Fibroblast of villous mesenchyme (primary cell): ENCODE measurements around the gene CLDN19. TPM values are rescaled to one million over a fixed set of nuclear protein-coding genes. Genes with fewer than 3 reads are reported as not detected.

Experiments
- DNase-seq: peaks from one replicate; pipeline ENCODE4 v3.0.0-alpha.2; 2010; ENCODE audit warnings: low read depth
- H3K4me3 ChIP-seq: 2 replicates; pipeline ENCODE4 v1.5.1; 2011; ENCODE audit warnings: low read depth, mild to moderate bottlenecking, low read length
- total RNA-seq: library from RNA; depleted of rRNA; stranded (reverse); fragments of >200 nt; gene quantifications from 2 replicates; pipeline ENCODE4 v1.2.3, GENCODE V29; 2012
- TF ChIP-seq, protein P1 (sequence below): IDR thresholded peaks from 2 replicates; pipeline ENCODE4 v1.5.1; 2012; ENCODE audit warnings: low read depth, mild to moderate bottlenecking, low read length; ENCODE audit not compliant: insufficient read depth

Gene CLDN19
- total RNA-seq, 1 donor: not detected

DNA sequence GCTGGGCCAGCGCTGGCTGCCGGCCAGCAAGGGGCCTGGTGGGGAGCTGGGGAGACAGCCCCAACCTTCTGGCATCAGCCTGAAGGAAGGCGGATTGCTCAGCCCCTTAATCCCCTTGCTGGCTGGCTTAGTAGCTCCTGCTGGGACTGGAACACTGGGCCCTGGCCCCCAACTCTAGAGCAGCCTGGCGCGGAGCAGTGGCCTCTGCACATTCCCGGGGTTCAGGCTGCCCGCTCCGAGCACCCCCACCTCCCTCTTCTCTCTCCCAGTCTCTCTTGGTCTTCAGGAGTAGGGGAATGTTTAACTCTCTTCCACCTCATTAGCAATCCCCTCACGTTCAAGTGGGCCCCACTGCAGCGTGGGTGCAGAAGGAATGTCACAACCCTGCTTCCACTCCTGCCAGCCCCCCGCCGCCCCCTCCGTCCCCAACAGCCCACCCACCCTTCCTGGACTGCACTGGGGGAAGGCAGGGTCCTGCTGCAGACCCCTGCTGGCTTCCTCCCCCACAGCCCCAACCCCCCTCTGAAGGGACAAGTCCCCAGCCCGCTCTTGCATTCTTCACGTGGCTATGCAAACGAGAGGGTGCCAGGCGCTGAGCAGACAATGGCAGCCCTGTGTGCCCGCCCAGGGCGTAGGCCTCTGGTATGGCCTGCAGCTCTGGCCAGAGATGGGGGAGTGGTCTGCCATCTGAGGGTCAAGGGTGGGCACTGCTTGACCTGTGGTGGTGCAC lies 980 bp upstream of the CLDN19 start:
- TF ChIP-seq, protein P1, sequence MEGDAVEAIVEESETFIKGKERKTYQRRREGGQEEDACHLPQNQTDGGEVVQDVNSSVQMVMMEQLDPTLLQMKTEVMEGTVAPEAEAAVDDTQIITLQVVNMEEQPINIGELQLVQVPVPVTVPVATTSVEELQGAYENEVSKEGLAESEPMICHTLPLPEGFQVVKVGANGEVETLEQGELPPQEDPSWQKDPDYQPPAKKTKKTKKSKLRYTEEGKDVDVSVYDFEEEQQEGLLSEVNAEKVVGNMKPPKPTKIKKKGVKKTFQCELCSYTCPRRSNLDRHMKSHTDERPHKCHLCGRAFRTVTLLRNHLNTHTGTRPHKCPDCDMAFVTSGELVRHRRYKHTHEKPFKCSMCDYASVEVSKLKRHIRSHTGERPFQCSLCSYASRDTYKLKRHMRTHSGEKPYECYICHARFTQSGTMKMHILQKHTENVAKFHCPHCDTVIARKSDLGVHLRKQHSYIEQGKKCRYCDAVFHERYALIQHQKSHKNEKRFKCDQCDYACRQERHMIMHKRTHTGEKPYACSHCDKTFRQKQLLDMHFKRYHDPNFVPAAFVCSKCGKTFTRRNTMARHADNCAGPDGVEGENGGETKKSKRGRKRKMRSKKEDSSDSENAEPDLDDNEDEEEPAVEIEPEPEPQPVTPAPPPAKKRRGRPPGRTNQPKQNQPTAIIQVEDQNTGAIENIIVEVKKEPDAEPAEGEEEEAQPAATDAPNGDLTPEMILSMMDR: no peak
- DNase-seq: no peak
- H3K4me3 ChIP-seq: no peak overlapping the region

DNA sequence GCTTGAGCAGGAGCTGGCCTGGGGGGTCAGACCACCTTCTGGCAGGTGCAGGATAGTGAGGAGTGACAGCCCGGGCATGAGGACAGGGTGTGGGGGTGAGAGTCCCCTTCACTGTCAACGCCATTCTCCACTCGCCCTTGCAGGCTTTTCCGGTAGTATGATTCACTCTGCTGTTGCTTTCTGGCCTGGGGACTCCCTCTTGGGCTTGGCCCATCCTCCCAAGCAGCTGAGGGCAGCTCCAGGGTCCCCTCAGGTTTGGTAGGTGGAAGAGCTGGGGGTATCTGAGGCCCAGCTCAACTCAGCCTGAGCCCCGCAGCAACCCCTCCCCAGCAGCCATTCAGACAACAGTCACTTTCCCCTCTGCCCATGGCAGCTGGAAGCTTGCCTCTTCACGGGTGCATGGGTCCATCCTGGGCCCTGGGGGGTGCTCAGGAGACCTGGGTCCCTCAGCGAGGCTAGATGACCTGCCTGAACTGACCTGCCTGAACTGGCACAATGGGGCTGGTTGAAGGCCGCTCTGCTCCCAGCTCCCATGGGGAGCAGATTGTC lies 1.3 kb downstream of the CLDN19 start:
- DNase-seq: no peak
- H3K4me3 ChIP-seq: no peak overlapping the region
- TF ChIP-seq, protein P1: no peak

DNA sequence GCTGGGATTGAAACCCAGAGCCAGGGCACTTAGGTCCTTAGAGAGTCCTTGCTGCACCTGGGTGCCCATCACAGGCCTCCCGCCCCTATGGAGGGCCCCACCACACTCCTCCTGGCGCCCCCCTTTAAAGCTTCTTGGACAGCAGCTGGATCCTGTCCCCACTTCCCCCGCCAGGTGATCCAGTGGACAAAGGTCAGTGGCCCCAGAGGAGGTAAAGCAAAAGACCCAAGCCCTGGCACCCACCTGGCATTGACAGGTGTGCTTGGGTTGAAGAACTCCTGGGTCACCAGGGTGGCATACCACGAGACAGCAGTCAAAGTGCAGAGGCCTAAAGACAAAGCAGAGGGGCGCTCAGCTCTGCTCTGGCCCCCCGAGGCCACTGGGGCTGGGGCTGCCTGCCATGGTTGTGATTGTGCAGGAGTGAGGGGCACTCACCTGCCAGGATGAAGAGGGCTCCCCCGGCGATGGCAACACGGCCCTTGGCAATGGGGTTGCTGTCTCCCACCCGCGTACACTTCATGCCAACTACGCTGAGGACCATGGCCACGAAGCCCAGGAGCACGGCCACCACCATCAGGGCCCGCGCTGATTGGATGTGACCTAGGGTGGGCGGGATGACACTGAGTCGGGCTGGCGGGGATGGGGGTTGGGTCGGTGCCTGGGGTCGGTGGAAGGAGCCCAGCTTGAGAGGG lies 1.9 kb downstream of the CLDN19 start:
- no peak for DNase-seq
- TF ChIP-seq, protein P1: no peak
- H3K4me3 ChIP-seq: no peak overlapping the region

DNA sequence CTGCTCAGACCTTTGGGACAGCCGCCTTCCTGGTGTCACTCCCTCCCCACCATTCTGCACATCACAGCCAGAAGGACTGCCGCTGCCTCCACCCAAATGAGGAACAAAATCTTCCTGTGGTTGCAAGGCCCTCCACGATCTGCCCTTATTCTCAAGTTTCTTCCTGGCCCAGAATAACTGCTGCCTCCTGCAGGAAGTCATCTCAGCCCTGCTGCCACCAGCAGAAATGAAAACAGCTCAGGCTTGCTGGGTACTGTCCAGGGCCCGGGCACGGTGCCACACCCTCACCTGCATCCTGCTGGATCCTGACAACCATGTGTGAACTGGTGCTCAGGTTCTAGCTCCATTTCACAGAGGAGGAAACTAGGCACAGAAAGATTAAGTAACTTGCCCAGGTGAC lies 2.8 kb downstream of the CLDN19 start:
- TF ChIP-seq, protein P1: peak; percentile 7
- no peak overlapping the region for H3K4me3 ChIP-seq
- DNase-seq: no peak

DNA sequence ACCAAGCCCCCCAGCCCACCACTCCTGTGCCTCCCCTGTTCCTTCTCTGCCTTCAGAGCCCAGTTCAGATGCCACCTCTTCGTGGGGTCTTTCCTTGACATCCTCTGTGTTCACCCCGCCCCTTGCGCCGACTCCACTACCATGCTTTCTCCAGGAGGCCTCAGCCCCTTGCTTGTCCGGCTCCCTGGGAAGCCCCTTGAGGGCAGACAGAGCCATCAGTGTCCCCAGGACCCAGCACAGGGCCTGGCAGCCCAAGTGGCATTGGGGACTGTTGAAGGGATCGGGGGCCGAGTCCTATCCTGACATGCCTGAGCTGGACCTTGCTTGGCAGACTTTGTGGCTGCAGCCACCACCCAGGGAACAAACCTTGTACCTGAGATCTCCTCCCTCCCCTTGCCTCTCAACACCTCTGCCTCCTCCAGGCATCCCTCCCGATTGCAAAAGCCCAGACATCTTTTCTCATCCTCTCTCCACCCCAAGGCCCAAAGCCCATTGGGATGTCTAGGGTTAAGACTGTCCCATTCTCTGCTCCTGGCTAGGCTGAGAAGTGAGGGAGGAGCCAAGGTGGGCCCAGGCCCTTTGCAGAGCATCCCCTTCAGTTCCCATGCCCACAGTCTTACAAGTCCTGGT lies 3.4 kb downstream of the CLDN19 start:
- H3K4me3 ChIP-seq: no peak overlapping the region
- TF ChIP-seq, protein P1: no peak
- no peak for DNase-seq

DNA sequence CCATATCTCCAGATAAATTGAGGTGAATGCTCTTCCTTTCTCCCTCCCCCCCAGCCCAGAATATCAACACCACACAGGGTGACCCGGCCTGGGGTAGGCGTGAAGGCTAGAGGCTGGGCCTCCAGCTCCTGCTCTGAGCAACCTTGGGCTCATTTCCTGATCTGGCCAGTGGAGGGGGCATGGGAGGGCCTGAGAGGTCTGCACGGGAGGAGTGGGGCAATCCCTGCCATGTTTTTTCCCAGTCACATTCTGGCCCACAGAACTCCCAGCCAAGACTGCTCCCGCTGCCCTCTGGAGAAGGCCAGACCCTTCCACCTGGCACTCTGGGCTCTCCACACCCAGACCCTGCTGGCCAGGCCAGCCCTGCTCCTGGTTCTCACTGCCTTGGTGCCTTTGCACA lies 3.9 kb downstream of the CLDN19 start:
- peak; percentile 26 for DNase-seq
- TF ChIP-seq, protein P1: peak; percentile 46
- no peak overlapping the region for H3K4me3 ChIP-seq
